ENCODE data around the gene ADAP2. TPM values are rescaled to one million over a fixed set of nuclear protein-coding genes. Genes with fewer than 3 reads are reported as not detected.
"Not testable (repeated sequence)": the region's sequence is repeated elsewhere in the genome, so short reads cannot be mapped to it uniquely, and the experiment has no call there.

ADAP2 gene
- total and polyA plus RNA-seq, 8 donors: 1.8 to 28.7 (median 8.0) TPM; not detected in 1

DNA sequence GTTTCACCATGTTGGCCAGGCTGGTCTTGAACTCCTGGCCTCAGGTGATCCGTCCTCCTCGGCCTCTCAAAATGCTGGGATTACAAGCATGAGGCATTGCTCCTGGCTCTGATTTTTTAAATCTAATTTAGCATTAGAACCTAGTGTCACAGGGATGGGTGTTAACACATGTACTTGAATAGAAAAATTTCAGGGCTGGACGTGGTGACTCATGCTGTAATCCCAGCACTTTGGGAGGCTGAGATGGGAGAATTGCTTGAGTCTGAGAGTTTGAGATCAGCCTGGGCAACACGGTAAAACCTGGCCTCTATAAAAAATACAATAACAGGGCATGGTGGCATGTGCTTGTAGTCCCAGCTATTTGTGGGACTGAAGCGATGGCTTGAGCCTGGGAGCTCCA is 43.1 kb downstream of the ADAP2 start:
- TF ChIP-seq, protein P1, sequence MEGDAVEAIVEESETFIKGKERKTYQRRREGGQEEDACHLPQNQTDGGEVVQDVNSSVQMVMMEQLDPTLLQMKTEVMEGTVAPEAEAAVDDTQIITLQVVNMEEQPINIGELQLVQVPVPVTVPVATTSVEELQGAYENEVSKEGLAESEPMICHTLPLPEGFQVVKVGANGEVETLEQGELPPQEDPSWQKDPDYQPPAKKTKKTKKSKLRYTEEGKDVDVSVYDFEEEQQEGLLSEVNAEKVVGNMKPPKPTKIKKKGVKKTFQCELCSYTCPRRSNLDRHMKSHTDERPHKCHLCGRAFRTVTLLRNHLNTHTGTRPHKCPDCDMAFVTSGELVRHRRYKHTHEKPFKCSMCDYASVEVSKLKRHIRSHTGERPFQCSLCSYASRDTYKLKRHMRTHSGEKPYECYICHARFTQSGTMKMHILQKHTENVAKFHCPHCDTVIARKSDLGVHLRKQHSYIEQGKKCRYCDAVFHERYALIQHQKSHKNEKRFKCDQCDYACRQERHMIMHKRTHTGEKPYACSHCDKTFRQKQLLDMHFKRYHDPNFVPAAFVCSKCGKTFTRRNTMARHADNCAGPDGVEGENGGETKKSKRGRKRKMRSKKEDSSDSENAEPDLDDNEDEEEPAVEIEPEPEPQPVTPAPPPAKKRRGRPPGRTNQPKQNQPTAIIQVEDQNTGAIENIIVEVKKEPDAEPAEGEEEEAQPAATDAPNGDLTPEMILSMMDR (IDR thresholded peaks at IDR 0.05): no peak
- TF ChIP-seq POLR2AphosphoS5 (IDR thresholded peaks at IDR 0.05): no peak
- no peak for TF ChIP-seq POLR2A (IDR thresholded peaks at IDR 0.05)
- no peak for TF ChIP-seq EP300 (IDR thresholded peaks at IDR 0.05)
- H3K27me3 ChIP-seq: no peaks in the 10 kb centered on the region
- H3K4me1 ChIP-seq: peaks cover 1 to 20% (median 2%) of the 10 kb centered on the region in 4 donors
- H3K36me3 ChIP-seq: no peaks in the 10 kb centered on the region
- peak in 1 of 2 donors; percentile 11 for DNase-seq
- H3K27ac ChIP-seq: no peak overlapping the region
- H3K9me3 ChIP-seq: no peaks in the 10 kb centered on the region
- no peak overlapping the region for H3K4me3 ChIP-seq
- WGBS, 5 donors: 74 to 90% (median 84%) methylated on average over 5 of the region's 5 CpGs
- intact Hi-C loops (cut with DNase I; ENCODE audit: low total_unique reads): no loop called here

DNA sequence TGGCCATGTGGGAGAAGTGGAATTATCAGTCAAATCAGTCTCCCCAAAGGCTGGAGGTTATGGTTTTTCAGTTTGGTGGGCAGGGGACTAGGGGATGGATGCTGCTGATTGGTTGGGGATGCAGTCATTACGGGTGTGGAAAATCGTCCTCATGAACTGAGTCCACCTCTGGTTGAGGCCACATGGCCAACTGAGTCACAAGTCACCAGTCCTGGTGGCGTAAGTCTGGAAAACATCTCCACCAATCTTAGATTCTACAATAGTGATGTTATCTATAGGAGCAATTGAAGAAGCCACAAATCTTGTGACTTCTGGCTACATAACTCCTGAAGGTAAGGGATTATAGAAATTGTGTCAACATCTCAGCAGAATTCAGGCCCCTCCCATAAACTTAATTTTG is 43.9 kb downstream of the ADAP2 start:
- no peak for DNase-seq
- Histone ChIP-seq H3K4me3 (no peak overlapping the region), H3K27me3 (no peaks in the 10 kb centered on the region), H3K4me1 (peaks cover 4 to 27% (median 7%) of the 10 kb centered on the region in 4 donors), H3K27ac (no peak overlapping the region), H3K36me3 (no peaks in the 10 kb centered on the region), H3K9me3 (no peaks in the 10 kb centered on the region)
- intact Hi-C loops (cut with DNase I; ENCODE audit: low total_unique reads): no loop called here
- 84 to 89% (median 87%) methylated on average over 3 of the region's 3 CpGs for WGBS, 5 donors
- TF ChIP-seq EP300 (IDR thresholded peaks at IDR 0.05) (no peak), POLR2A (IDR thresholded peaks at IDR 0.05) (no peak), POLR2AphosphoS5 (IDR thresholded peaks at IDR 0.05) (no peak)
- TF ChIP-seq, protein P1 (IDR thresholded peaks at IDR 0.05): no peak

- H3K4me1 ChIP-seq: peaks cover 18 to 29% (median 21%) of the 10 kb centered on the region in 4 donors
- H3K4me3 ChIP-seq; intact Hi-C loops (cut with DNase I; ENCODE audit: low total_unique reads); H3K36me3 ChIP-seq; H3K9me3 ChIP-seq; H3K27me3 ChIP-seq: not testable (repeated sequence)
- WGBS, 5 donors: 94 to 96% (median 95%) methylated on average over 13 of the region's 13 CpGs
- DNase-seq: peak in 1 of 2 donors; percentile 13
- H3K27ac ChIP-seq: peak overlapping the region in 2 of 5 donors; percentile 92 to 97
Measured at GRCh38 chr17:30967911-30968310, 46.2 kb downstream of the ADAP2 start.

- TF ChIP-seq, protein P1 (IDR thresholded peaks at IDR 0.05): no peak
- TF ChIP-seq POLR2A (IDR thresholded peaks at IDR 0.05) (no peak), POLR2AphosphoS5 (IDR thresholded peaks at IDR 0.05) (no peak), EP300 (IDR thresholded peaks at IDR 0.05) (no peak)
- peak; percentile 26 to 64 for DNase-seq
- Histone ChIP-seq H3K4me3 (peak overlapping the region; percentile 57 to 82 (median 68)), H3K4me1 (peaks cover 18 to 36% (median 24%) of the 10 kb centered on the region in 4 donors), H3K27ac (peak overlapping the region; percentile 92 to 99 (median 97)), H3K36me3 (peaks cover 0 to 7% (median 2%) of the 10 kb centered on the region in 4 donors), H3K9me3 (no peaks in the 10 kb centered on the region), H3K27me3 (no peaks in the 10 kb centered on the region)
- intact Hi-C loops (cut with DNase I; ENCODE audit: low total_unique reads): no loop called here
- 6 to 8% (median 7%) methylated on average over 31 of the region's 31 CpGs for WGBS, 5 donors
Measured at GRCh38 chr17:30969989-30970830, 48.5 kb downstream of the ADAP2 start.

Data from stomach (tissue), 9 donors.